SU-DHL-6 (cell line): ENCODE results near the gene SRP68.

Experiments used
- CTCF ChIP-seq: fragments of 200-600 bp; sonication (generic); IDR thresholded peaks from one replicate; pipeline ENCODE4 v1.5.1; 2017; ENCODE audit warnings: antibody characterized with exemption, mild to moderate bottlenecking, low read length, moderate library complexity; ENCODE audit not compliant: insufficient read depth, poor library complexity, severe bottlenecking
- EZH2phosphoT487 ChIP-seq: fragments of 200-600 bp; sonication (generic), shearing (Covaris generic); conservative IDR thresholded peaks from 2 replicates; pipeline ENCODE4 v1.6.1; 2018; ENCODE audit warnings: mild to moderate bottlenecking, antibody characterized with exemption, low read length, moderate library complexity, mixed read lengths

- TF ChIP-seq CTCF (no peak), EZH2phosphoT487 (no peak)
Measured at GRCh38 chr17:76082326-76083251, 10.3 kb upstream of the SRP68 start.
